Keratinocyte (primary cell): ENCODE measurements around the gene MORF4L2. TPM values are rescaled to one million over a fixed set of nuclear protein-coding genes. Genes with fewer than 3 reads are reported as not detected.
"Not testable (repeated sequence)": the region's sequence is repeated elsewhere in the genome, so short reads cannot be mapped to it uniquely, and the experiment has no call there.

Experiments
- DNase-seq: peaks from one replicate; pipeline ENCODE4 v3.0.0-alpha.2; 2011; ENCODE audit warnings: low read depth, missing footprints, low spot score
- FAIRE-seq: peaks from 2 replicates; lab custom pipeline; 2011; peaks lifted over from hg19 to GRCh38; lab: Jason Lieb, UNC
- H2AFZ ChIP-seq: 2 replicates; pipeline ENCODE4 v1.6.0; 2012; ENCODE audit warnings: low read length, control low read depth, inconsistent platforms; ENCODE audit not compliant: control insufficient read depth
- H3K27ac ChIP-seq: 2 replicates; pipeline ENCODE4 v1.5.1; 2011; ENCODE audit warnings: low read length; ENCODE audit not compliant: control insufficient read depth, insufficient read depth
- H3K27me3 ChIP-seq: 3 replicates; pipeline ENCODE4 v1.6.0; 2011; ENCODE audit warnings: low read length; ENCODE audit not compliant: control insufficient read depth, insufficient read depth; ENCODE audit errors: extremely low read depth
- H3K36me3 ChIP-seq, 2 experiments: 2 replicates in 1 of 2; 3 replicates in 1 of 2; pipeline ENCODE4 v1.5.1; 2011; ENCODE audit warnings: low read length in 2 of 2, mild to moderate bottlenecking in 1 of 2; ENCODE audit not compliant: control insufficient read depth in 2 of 2, insufficient read depth in 2 of 2; ENCODE audit errors: extremely low read depth in 1 of 2
- H3K4me1 ChIP-seq: 3 replicates; pipeline ENCODE4 v1.5.1; 2011; ENCODE audit warnings: low read length; ENCODE audit not compliant: control insufficient read depth, insufficient read depth; ENCODE audit errors: extremely low read depth
- H3K4me2 ChIP-seq: 3 replicates; pipeline ENCODE4 v1.6.0; 2011; ENCODE audit warnings: low read depth, low read length; ENCODE audit not compliant: control insufficient read depth, insufficient read depth; ENCODE audit errors: extremely low read depth
- H3K4me3 ChIP-seq, 3 experiments: fragments of 200-600 bp in 1 of 3; sonication (generic) in 1 of 3; 2 replicates in 2 of 3; 3 replicates in 1 of 3; pipeline ENCODE4 v1.5.1; 2011 to 2016; ENCODE audit warnings: low read length in 3 of 3, mild to moderate bottlenecking in 3 of 3, control low read depth in 2 of 3, inconsistent platforms in 1 of 3, low read depth in 1 of 3, mixed read lengths in 1 of 3, mixed run types in 1 of 3, moderate library complexity in 1 of 3; ENCODE audit not compliant: control insufficient read depth in 2 of 3, insufficient read depth in 2 of 3; ENCODE audit errors: extremely low read depth in 1 of 3
- H3K79me2 ChIP-seq: 2 replicates; pipeline ENCODE4 v1.6.0; 2012; ENCODE audit warnings: low read length; ENCODE audit not compliant: control insufficient read depth, insufficient read depth
- H3K9ac ChIP-seq: 3 replicates; pipeline ENCODE4 v1.6.0; 2011; ENCODE audit warnings: low read length; ENCODE audit not compliant: control insufficient read depth, insufficient read depth; ENCODE audit errors: extremely low read depth
- H3K9me1 ChIP-seq: 3 replicates; pipeline ENCODE4 v1.6.0; 2011; ENCODE audit warnings: low read length; ENCODE audit not compliant: control insufficient read depth, insufficient read depth; ENCODE audit errors: extremely low read depth
- H3K9me3 ChIP-seq: 2 replicates; pipeline ENCODE4 v1.5.1; 2012; ENCODE audit warnings: low read depth, low read length; ENCODE audit not compliant: control insufficient read depth
- H4K20me1 ChIP-seq: 3 replicates; pipeline ENCODE4 v1.6.0; 2011; ENCODE audit warnings: low read length; ENCODE audit not compliant: control insufficient read depth, insufficient read depth; ENCODE audit errors: extremely low read depth
- EZH2 ChIP-seq: IDR thresholded peaks from one replicate; pipeline ENCODE4 v1.6.1; 2012; ENCODE audit warnings: inconsistent platforms, mild to moderate bottlenecking, low read length, moderate library complexity
- dilution Hi-C: fragments of 300-500 bp; cut with MboI; formaldehyde crosslinking; loops from one replicate; pipeline ENCODE4 v1.7.0; 2020; ENCODE audit warnings: low sequenced_read_pairs; ENCODE audit not compliant: extremely low pct_ligation_motif_present
- polyA plus RNA-seq, 5 experiments: library from polyadenylated mRNA; depleted of rRNA in 3 of 5; stranded (reverse) in 3 of 5; stranded (forward) in 1 of 5; unstranded in 1 of 5; fragments of >200 nt; gene quantifications; 1 replicate in 1 of 5; 2 replicates in 3 of 5; 3 replicates in 1 of 5; pipeline versions ENCODE4 v1.2.1 to v1.2.3, GENCODE V29; 2011 to 2012; ENCODE audit warnings: missing spikeins in 2 of 5, low read depth in 1 of 5, low replicate concordance in 1 of 5
- TF ChIP-seq, protein P1 (sequence below), 3 experiments: IDR thresholded peaks in 1 of 3; conservative IDR thresholded peaks in 1 of 3; optimal IDR thresholded peaks in 1 of 3; 2 replicates in 2 of 3; 3 replicates in 1 of 3; pipeline versions ENCODE3 to v1.5.1; 2011; ENCODE audit warnings: low read length in 3 of 3, mild to moderate bottlenecking in 3 of 3, moderate library complexity in 2 of 3, control low read depth in 1 of 3, inconsistent platforms in 1 of 3; ENCODE audit not compliant: insufficient read depth in 2 of 3; ENCODE audit errors: extremely low read depth in 1 of 3

The MORF4L2 gene
- polyA plus RNA-seq, 1 donor (not counting 4 experiments of a cell fraction or from before 2014, with no cell fraction given) = 648 TPM

DNA sequence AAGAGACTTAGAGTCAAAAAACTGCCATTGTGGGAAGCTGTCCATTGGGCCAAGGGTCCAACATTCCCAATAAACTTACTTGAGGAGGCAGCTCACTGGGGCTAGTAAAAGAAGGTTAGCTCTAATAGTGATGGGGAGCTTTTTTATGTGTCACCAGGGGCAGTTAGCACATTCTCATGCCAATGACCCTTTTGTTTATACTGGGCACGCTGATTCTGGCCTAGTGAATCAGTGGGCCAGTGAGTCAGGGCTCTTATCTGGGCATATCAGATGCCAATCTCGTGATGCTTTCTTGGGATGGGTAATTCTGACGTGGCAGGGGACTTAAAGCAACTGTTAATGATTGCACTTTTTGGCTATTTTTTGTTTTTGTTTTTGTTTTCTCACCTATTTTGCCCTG, 29.9 kb downstream of the MORF4L2 start:
- Histone ChIP-seq H3K4me2 (no peak overlapping the region), H3K9me3 (no peaks in the 10 kb centered on the region), H4K20me1 (no peaks in the 10 kb centered on the region), H3K36me3 (no peaks in the 10 kb centered on the region), H3K4me1 (peaks cover 3% of the 10 kb centered on the region), H3K9ac (peak overlapping the region; percentile 10), H3K4me3 (no peak overlapping the region), H3K9me1 (no peaks in the 10 kb centered on the region), H2AFZ (no peak overlapping the region), H3K79me2 (no peaks in the 10 kb centered on the region), H3K27ac (peak overlapping the region; percentile 41), H3K27me3 (no peaks in the 10 kb centered on the region)
- dilution Hi-C loops = no loop called here
- FAIRE-seq (peak; percentile 90), DNase-seq (peak; percentile 77)
- TF ChIP-seq EZH2 = no peak
- TF ChIP-seq, protein P1, sequence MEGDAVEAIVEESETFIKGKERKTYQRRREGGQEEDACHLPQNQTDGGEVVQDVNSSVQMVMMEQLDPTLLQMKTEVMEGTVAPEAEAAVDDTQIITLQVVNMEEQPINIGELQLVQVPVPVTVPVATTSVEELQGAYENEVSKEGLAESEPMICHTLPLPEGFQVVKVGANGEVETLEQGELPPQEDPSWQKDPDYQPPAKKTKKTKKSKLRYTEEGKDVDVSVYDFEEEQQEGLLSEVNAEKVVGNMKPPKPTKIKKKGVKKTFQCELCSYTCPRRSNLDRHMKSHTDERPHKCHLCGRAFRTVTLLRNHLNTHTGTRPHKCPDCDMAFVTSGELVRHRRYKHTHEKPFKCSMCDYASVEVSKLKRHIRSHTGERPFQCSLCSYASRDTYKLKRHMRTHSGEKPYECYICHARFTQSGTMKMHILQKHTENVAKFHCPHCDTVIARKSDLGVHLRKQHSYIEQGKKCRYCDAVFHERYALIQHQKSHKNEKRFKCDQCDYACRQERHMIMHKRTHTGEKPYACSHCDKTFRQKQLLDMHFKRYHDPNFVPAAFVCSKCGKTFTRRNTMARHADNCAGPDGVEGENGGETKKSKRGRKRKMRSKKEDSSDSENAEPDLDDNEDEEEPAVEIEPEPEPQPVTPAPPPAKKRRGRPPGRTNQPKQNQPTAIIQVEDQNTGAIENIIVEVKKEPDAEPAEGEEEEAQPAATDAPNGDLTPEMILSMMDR (optimal IDR thresholded peaks at IDR 0.05 in 1 of 3, IDR thresholded peaks at IDR 0.05 in 1 of 3, conservative IDR thresholded peaks at IDR 0.05 in 1 of 3; ENCODE audit: extremely low read depth in 1 of 3, insufficient read depth in 2 of 3, low read length in 3 of 3) = no peak

DNA sequence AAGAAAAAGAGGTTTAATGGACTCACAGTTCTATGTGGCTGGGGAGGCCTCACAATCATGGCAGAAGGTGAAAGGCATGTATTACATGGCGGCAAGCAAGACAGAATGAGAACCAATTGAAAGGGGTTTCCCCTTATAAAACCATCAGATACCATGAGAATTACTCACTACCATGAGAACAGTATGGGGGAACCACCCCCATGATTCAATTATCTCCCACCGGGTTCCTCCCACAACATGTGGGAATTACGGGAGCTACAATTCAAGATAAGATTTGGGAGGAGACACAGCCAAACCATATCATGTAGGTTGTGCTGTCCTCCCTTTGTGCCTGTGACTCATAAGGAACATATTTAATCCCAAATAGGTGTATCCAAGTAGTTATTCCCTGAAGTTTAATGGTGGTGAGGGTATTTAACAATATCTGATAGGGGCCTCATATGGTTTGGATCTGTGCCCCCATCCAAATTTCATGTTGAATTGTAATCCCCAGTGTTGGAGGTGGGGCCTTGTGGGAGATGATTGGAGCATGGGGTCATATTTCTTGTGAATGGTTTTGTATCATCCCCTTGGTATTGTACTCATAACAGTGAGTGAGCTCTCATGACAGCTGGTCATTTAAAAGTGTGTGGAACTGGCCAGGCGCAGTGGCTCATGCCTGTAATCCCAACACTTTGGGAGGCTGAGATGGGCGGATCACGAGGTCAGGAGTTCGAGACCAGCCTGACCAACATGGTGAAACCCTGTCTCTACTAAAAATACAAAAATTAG, 31.1 kb downstream of the MORF4L2 start:
- H3K4me2 ChIP-seq, H3K9me1 ChIP-seq, H3K4me1 ChIP-seq, FAIRE-seq, H2AFZ ChIP-seq, H3K27me3 ChIP-seq, H3K4me3 ChIP-seq, H3K9me3 ChIP-seq, H3K36me3 ChIP-seq, DNase-seq, H3K9ac ChIP-seq, H3K79me2 ChIP-seq, dilution Hi-C loops, H4K20me1 ChIP-seq: not testable (repeated sequence)
- H3K27ac ChIP-seq = peak overlapping the region; percentile 41
